Measurements from ENCODE around the gene ABCC8.

The ABCC8 gene

GRCh38 chr11:17472467-17472866 is 4.2 kb downstream of the ABCC8 start:
- TF ChIP-seq EZH2 (IDR thresholded peaks at IDR 0.05; ENCODE audit: borderline replicate concordance, low read length): no peak
- TF ChIP-seq CTCF (IDR thresholded peaks at IDR 0.05; ENCODE audit: low read length): no peak
- Histone ChIP-seq H3F3A (ENCODE audit: insufficient read depth, low read length) (no peaks in the 10 kb centered on the region), H3K9me3 (ENCODE audit: low read length) (no peaks in the 10 kb centered on the region), H4K20me1 (ENCODE audit: insufficient read depth, low read length) (no peaks in the 10 kb centered on the region), H3K4me3 (ENCODE audit: low read depth, low read length, poor library complexity, severe bottlenecking) (no peak overlapping the region), H3K27me3 (ENCODE audit: insufficient read depth, low read length) (no peaks in the 10 kb centered on the region), H3K4me1 (ENCODE audit: insufficient read depth, low read length, severe bottlenecking) (no peaks in the 10 kb centered on the region), H3K9me2 (ENCODE audit: low read depth, low read length) (no peaks in the 10 kb centered on the region), H3K36me3 (ENCODE audit: insufficient read depth, low read length) (no peaks in the 10 kb centered on the region), H3K27ac (ENCODE audit: low read depth, low read length, poor library complexity, severe bottlenecking) (no peak overlapping the region), H3K79me2 (ENCODE audit: insufficient read depth, low read length) (no peaks in the 10 kb centered on the region), H3K9ac (ENCODE audit: low read length) (no peak overlapping the region), H2AFZ (ENCODE audit: low read length) (no peak overlapping the region), H3K4me2 (ENCODE audit: low read length) (no peak overlapping the region)

GRCh38 chr11:17471501-17471900 is 5.1 kb downstream of the ABCC8 start:
- no peaks in the 10 kb centered on the region for H3K27me3 ChIP-seq (ENCODE audit: insufficient read depth, low read length)
- no peaks in the 10 kb centered on the region for H3K4me1 ChIP-seq (ENCODE audit: insufficient read depth, low read length, severe bottlenecking)
- TF ChIP-seq EZH2 (IDR thresholded peaks at IDR 0.05; ENCODE audit: borderline replicate concordance, low read length): no peak
- peak; percentile 21; the same call in 1 of the 2 replicates for TF ChIP-seq CTCF (IDR thresholded peaks at IDR 0.05; ENCODE audit: low read length)
- no peak overlapping the region for H2AFZ ChIP-seq (ENCODE audit: low read length)
- H3K79me2 ChIP-seq (ENCODE audit: insufficient read depth, low read length): no peaks in the 10 kb centered on the region
- H3K9me3 ChIP-seq (ENCODE audit: low read length): no peaks in the 10 kb centered on the region
- H3F3A ChIP-seq (ENCODE audit: insufficient read depth, low read length): no peaks in the 10 kb centered on the region
- H3K27ac ChIP-seq (ENCODE audit: low read depth, low read length, poor library complexity, severe bottlenecking): no peak overlapping the region
- H3K4me3 ChIP-seq (ENCODE audit: low read depth, low read length, poor library complexity, severe bottlenecking): no peak overlapping the region
- H3K9me2 ChIP-seq (ENCODE audit: low read depth, low read length): no peaks in the 10 kb centered on the region
- no peaks in the 10 kb centered on the region for H3K36me3 ChIP-seq (ENCODE audit: insufficient read depth, low read length)
- H3K4me2 ChIP-seq (ENCODE audit: low read length): no peak overlapping the region
- no peaks in the 10 kb centered on the region for H4K20me1 ChIP-seq (ENCODE audit: insufficient read depth, low read length)
- H3K9ac ChIP-seq (ENCODE audit: low read length): no peak overlapping the region

GRCh38 chr11:17469998-17470397 is 6.6 kb downstream of the ABCC8 start:
- Histone ChIP-seq H3K9me2 (ENCODE audit: low read depth, low read length) (no peaks in the 10 kb centered on the region), H3F3A (ENCODE audit: insufficient read depth, low read length) (no peaks in the 10 kb centered on the region), H3K4me3 (ENCODE audit: low read depth, low read length, poor library complexity, severe bottlenecking) (no peak overlapping the region), H3K4me1 (ENCODE audit: insufficient read depth, low read length, severe bottlenecking) (no peaks in the 10 kb centered on the region), H3K9ac (ENCODE audit: low read length) (no peak overlapping the region), H3K27me3 (ENCODE audit: insufficient read depth, low read length) (no peaks in the 10 kb centered on the region), H2AFZ (ENCODE audit: low read length) (no peak overlapping the region), H3K36me3 (ENCODE audit: insufficient read depth, low read length) (no peaks in the 10 kb centered on the region), H3K4me2 (ENCODE audit: low read length) (no peak overlapping the region), H3K27ac (ENCODE audit: low read depth, low read length, poor library complexity, severe bottlenecking) (no peak overlapping the region), H4K20me1 (ENCODE audit: insufficient read depth, low read length) (no peaks in the 10 kb centered on the region), H3K9me3 (ENCODE audit: low read length) (no peaks in the 10 kb centered on the region), H3K79me2 (ENCODE audit: insufficient read depth, low read length) (no peaks in the 10 kb centered on the region)
- no peak for TF ChIP-seq EZH2 (IDR thresholded peaks at IDR 0.05; ENCODE audit: borderline replicate concordance, low read length)
- no peak for TF ChIP-seq CTCF (IDR thresholded peaks at IDR 0.05; ENCODE audit: low read length)

Measured in OCI-LY1 (cell line).